Mesodermal cell (in vitro differentiated cells): ENCODE data around the gene SNX9.
"Not testable (repeated sequence)": the region's sequence is repeated elsewhere in the genome, so short reads cannot be mapped to it uniquely, and the experiment has no call there.

ENCODE experiments used
- H3K27ac ChIP-seq: 2 replicates; pipeline ENCODE4 v1.7.0; 2013; ENCODE audit warnings: mild to moderate bottlenecking, low read depth, low read length, moderate library complexity; ENCODE audit not compliant: severe bottlenecking
- H3K36me3 ChIP-seq: 2 replicates; pipeline ENCODE4 v1.7.1; 2013; ENCODE audit warnings: mild to moderate bottlenecking, low read length, moderate library complexity; ENCODE audit not compliant: control insufficient read depth, insufficient read depth
- H3K4me1 ChIP-seq: one replicate; pipeline ENCODE4 v1.7.1; 2013; ENCODE audit warnings: mild to moderate bottlenecking, low read length; ENCODE audit not compliant: insufficient read depth, control insufficient read depth, poor library complexity, severe bottlenecking
- H3K4me3 ChIP-seq: 2 replicates; pipeline ENCODE4 v1.7.0; 2013; ENCODE audit warnings: low read length, control low read depth, mild to moderate bottlenecking; ENCODE audit not compliant: insufficient read depth, poor library complexity, severe bottlenecking; ENCODE audit errors: extremely low read depth
- H3K9me3 ChIP-seq: 2 replicates; pipeline ENCODE4 v1.7.1; 2013; ENCODE audit warnings: mild to moderate bottlenecking, low read length, moderate library complexity; ENCODE audit not compliant: control insufficient read depth
- WGBS, 2 experiments: methylation state at CpG; one replicate each; pipeline ENCODE4 v1.1.5; 2013; ENCODE audit warnings: missing lambda C conversion rate in 2 of 2; ENCODE audit not compliant: insufficient coverage in 2 of 2; 5-methylcytosine and 5-hydroxymethylcytosine counted together

SNX9 gene

DNA sequence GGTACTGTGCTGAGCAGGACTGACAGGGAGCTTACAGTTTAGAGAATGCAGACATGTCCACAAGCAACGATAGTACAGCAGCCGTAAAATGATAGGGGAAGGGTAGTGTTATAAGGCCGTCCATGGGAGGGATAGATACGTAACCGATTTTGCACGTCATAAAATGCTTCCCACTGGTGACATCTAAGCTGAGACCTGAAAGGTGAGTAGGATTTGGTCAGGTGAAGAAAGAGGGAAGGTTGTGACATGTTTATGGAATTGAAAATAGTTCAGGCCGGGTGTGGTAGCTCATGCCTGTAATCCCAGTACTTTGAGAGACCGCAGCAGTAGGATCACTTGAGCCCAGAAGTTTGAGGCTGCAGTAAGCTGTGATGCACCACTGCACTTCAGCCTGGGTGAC, 25.6 kb downstream of the SNX9 start:
- H3K36me3 ChIP-seq = no peaks in the 10 kb centered on the region
- peaks cover 22% of the 10 kb centered on the region for H3K9me3 ChIP-seq
- no peak overlapping the region for H3K27ac ChIP-seq
- WGBS, 2 experiments = 95 to 98% methylated on average over 7 to 8 of the region's 8 CpGs
- H3K4me1 ChIP-seq = peaks cover 2% of the 10 kb centered on the region
- H3K4me3 ChIP-seq = no peak overlapping the region

DNA sequence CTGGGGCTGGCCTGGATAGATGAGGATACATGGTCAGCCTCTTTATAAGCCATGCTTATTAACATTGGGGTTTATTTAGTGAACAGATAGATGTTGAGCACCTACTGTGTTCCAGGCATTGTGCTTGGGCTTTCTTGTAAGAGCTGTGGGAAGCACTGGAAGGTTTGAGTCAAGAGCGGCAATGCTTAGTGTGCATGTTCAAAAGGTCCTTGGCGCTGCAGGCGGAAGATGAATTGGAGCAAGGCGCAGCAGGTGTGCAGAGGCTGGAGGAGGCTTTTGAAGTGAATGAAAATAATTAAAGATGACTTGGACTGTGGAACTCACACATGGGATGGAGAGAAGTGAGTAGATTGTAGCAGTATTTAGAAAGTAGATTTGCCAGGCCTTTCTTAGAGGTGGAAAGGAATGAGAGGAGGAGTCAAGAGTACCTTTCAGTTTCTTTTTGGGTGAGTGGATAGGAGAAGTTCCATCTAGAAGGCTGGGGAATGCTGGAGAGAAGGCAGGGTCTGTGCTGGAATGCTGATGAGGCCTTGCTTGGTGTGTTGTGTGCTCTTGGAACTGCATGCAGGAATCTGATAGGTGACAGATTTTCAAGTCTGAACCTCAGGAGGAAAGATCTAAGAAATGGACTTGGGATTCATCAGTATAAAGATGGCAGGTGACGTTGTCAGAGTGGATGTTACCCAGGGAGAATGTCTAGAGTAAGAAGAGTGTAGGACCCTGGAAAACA, 26.4 kb downstream of the SNX9 start:
- H3K4me3 ChIP-seq = no peak overlapping the region
- no peak overlapping the region for H3K27ac ChIP-seq
- H3K4me1 ChIP-seq = no peaks in the 10 kb centered on the region
- 92 to 98% methylated on average over 5 of the region's 5 CpGs for WGBS, 2 experiments
- no peaks in the 10 kb centered on the region for H3K36me3 ChIP-seq
- H3K9me3 ChIP-seq = peaks cover 27% of the 10 kb centered on the region

DNA sequence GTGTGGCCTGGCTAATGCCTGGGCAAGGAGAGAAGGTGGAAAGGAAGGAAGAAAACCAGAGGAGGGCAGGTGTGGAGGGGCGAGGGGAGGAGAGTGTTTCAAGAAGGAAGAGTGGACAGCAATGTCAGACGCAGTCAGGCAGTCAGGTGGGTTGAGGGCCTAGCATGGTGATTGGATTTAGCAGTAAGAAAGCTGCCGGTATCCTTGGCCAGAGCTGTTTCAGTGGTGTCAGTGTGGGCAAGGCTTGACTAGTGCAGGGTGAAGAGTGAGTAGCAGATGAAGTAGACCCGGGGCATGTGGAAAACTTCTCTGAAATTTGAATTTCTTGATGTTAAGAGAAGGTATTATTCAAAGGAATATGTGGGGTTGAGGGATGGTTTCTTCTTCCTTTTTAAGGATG, 27.0 kb downstream of the SNX9 start:
- Histone ChIP-seq H3K27ac (no peak overlapping the region), H3K4me3 (no peak overlapping the region), H3K36me3 (no peaks in the 10 kb centered on the region), H3K9me3 (peaks cover 27% of the 10 kb centered on the region), H3K4me1 (no peaks in the 10 kb centered on the region)
- WGBS, 2 experiments = 96 to 100% methylated on average over 4 of the region's 4 CpGs

DNA sequence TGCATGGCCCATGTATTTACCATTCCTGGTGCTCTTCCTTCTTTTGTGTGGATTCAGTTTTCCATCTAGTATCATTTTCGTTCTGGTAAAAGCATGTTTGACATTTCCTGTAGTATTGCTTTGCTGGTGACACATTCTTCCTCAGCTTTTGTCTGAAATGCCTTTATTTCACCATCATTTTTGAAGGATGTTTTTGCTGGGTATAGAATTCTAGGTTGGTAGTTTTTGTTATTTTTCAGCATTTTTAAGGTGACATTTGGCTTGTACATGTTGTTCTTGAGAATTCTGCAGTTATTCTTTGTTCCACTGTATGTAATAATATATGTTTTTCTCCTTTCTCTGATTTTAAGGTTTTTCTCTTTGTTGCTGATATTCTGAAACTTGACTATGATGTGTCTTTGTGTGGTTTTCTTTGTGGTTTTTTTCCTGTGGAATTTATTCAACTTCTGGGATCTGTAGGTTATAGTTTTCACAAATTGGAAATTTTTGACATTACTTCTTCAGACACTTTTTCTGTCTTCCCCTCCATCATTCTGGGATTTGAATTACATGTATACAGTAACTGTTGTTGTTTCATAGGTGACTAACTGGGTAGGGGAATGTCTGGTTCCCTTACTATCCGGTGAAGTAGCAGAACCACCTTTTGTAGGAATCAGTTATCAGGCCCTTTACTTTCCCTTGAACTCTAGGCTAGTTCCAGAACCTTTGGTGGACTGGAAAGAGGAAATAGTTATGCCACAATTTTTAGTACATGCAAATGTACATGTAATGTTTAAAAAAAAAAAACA, 30.2 kb downstream of the SNX9 start:
- Histone ChIP-seq H3K36me3 (no peaks in the 10 kb centered on the region), H3K4me1 (no peaks in the 10 kb centered on the region), H3K4me3 (no peak overlapping the region), H3K9me3 (peaks cover 27% of the 10 kb centered on the region), H3K27ac (no peak overlapping the region)
- WGBS, 2 experiments = no CpG with 5 or more reads among the region's 2 CpGs

DNA sequence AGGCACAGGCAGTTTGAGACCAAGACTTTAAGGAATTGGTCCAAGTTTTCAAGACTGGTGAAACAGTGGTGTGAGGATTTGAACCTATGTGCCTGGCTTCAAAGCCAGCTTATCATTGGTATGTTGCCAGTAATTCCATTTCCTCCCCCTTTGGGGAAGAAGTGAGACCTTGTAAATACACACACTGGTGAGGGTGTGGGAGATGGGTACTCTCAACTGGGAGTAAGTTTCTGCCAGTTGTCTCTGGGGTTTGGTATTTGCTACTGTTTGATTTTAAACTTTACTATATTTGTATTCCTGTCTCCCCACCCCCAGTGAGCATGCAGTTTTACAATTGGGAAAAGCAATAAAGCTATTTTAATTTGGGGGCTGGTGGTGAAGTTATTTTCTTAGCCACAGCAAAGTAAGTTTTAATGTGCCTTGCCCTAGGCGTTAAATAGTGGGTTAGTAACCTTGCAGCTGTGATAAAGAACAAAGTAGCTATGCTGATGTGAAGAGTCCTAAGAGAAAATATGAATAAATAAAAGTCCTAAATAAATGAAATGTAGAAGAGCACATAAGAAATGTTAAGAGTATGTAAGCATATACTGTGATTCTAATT, 31.0 kb downstream of the SNX9 start:
- no peak overlapping the region for H3K27ac ChIP-seq
- WGBS, 2 experiments = 86 to 100% methylated on average over 1 of the region's 1 CpG
- peaks cover 27% of the 10 kb centered on the region for H3K9me3 ChIP-seq
- no peak overlapping the region for H3K4me3 ChIP-seq
- H3K4me1 ChIP-seq = no peaks in the 10 kb centered on the region
- no peaks in the 10 kb centered on the region for H3K36me3 ChIP-seq

DNA sequence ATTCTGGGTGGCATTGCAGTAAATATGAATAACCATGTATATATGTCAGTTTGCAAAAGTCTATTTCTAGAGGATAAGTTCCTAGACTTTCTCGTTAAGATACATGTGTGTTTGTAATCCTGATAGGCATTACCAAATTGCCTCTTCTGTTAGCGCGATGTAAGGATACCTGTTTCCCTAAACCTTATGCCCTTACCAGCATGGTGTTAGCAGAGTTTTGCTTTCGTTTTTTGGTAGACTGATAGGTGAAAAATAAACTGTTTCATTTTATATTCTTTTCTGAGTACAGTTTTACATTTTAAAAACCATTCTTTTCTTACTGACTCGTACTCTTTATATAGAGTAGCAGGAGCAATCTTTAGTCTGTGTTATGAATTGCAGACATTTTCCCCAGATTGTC, 32.3 kb downstream of the SNX9 start:
- Histone ChIP-seq H3K36me3 (no peaks in the 10 kb centered on the region), H3K4me1 (peaks cover 5% of the 10 kb centered on the region), H3K27ac (no peak overlapping the region), H3K4me3 (no peak overlapping the region), H3K9me3 (peaks cover 27% of the 10 kb centered on the region)
- WGBS, 2 experiments = 80% methylated on average over 1 of the region's 5 CpGs; no CpG with 5 or more reads in 1 of the 2 experiments

DNA sequence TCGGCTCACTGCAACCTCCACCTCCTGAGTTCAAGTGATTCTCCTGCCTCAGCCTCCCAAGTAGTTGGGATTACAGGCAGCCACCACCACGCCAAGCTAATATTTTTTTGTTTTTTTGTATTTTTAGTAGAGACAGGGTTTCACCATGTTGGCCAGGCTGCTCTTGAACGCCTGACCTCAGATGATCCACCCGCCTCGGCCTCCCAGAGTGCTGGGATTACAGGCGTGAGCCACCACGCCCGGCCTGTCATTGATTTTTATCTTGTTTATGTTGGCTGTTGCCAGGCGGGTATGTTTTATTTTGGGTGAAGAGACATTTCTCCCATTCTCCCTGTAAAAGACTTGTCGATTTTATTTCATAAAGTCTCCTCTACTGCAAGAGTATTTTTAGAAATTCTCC, 32.8 kb downstream of the SNX9 start:
- H3K4me1 ChIP-seq, H3K4me3 ChIP-seq, H3K27ac ChIP-seq, H3K36me3 ChIP-seq: not testable (repeated sequence)
- H3K9me3 ChIP-seq = peaks cover 27% of the 10 kb centered on the region
- 94 to 100% methylated on average over 1 to 5 of the region's 10 CpGs for WGBS, 2 experiments

DNA sequence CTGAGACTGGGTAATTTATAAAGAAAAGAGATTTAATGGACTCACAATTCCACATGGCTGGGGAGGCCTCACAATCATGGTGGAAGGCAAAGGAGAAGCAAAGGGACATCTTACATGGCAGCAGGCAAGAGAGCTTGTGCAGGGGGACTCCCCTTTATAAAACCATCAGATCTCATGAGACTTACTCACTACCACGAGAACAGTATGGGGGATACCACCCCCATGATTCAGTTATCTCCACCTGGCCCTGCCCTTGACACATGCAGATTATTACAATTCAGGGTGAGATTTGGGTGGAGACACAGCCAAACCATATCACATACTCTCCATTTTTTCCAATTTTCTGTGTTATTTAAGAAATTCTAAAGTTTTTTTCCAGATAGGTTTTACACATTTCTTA, 35.6 kb downstream of the SNX9 start:
- peaks cover 13% of the 10 kb centered on the region for H3K4me1 ChIP-seq
- H3K27ac ChIP-seq, H3K9me3 ChIP-seq, H3K4me3 ChIP-seq, H3K36me3 ChIP-seq: not testable (repeated sequence)
- WGBS, 2 experiments = no CpG with 5 or more reads among the region's 1 CpG

DNA sequence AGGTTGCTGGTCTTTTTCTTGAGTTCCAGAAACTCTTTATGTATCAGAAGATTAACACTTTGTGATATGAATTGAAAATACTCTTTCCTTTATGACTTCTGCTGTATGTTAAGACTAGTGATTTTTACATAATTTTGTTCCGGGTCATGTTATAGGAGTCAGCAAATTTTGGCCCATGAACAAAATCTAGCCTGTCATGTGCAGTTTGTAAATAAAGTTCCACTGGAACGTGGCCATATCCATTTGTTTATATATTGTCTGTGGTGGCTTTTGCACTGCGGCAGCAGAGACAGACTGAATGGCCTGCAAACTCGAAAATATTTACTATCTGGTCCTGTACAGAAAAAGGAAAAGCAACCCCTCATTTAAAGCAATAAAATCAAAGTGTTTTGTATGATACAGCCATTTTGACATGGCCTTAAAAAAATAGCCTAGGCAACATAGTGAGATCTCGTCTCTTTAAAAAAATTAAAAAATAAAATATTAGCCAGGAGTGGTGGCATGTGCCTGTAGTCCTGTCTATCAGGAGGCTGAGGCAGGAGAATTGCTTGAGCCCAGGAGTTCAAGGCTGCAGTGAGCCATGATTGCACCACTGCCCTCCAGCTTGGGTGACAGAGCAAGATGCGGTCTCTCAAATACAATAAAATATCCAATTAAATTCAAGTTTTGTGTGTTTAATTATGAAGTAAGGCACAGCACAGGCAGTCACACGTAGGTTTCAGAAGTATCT, 36.9 kb downstream of the SNX9 start:
- Histone ChIP-seq H3K9me3 (no peaks in the 10 kb centered on the region), H3K27ac (no peak overlapping the region), H3K4me1 (peaks cover 13% of the 10 kb centered on the region), H3K36me3 (no peaks in the 10 kb centered on the region), H3K4me3 (no peak overlapping the region)
- 100% methylated on average over 1 of the region's 7 CpGs; no CpG with 5 or more reads in 1 of the 2 experiments for WGBS, 2 experiments

DNA sequence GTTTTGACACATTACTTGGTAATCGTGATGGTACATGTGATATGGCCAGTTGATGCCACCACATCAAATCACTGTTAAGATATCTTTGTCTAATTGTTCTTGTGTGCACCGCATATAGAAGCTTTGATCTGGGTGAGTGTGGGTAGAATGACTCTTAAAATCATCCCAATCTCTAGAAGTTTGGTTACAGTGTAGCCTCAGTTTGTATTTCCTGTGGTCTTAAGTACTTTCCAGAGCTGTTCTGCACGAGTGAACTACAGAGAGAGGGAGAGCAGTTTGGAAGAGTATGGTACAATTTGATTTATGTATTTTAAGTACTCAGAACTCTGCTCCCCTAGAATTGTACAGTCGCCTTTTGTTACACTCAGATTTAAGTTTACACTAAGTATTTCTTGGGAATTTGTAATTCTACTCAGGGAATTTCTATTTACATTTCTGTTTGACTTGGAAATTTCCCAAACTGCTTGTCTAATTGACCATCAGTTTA, 37.5 kb downstream of the SNX9 start:
- Histone ChIP-seq H3K9me3 (no peaks in the 10 kb centered on the region), H3K4me3 (no peak overlapping the region), H3K4me1 (peaks cover 13% of the 10 kb centered on the region), H3K27ac (no peak overlapping the region), H3K36me3 (no peaks in the 10 kb centered on the region)
- no CpG with 5 or more reads among the region's 4 CpGs for whole genome bisulfite sequencing, 2 experiments
